ACHN (cell line): ENCODE results near the gene PTPRD.

Experiments
- DNase-seq: peaks from one replicate; pipeline ENCODE4 v3.0.0-alpha.2; 2015
- in situ Hi-C: cut with HindIII; loops from 2 replicates; pipeline ENCODE4 v1.10.0; 2017; ENCODE audit warnings: low sequenced_read_pairs, low pct_ligation_motif_present, low pct_unique_long_range_greater_than_20kb

Gene PTPRD

DNA sequence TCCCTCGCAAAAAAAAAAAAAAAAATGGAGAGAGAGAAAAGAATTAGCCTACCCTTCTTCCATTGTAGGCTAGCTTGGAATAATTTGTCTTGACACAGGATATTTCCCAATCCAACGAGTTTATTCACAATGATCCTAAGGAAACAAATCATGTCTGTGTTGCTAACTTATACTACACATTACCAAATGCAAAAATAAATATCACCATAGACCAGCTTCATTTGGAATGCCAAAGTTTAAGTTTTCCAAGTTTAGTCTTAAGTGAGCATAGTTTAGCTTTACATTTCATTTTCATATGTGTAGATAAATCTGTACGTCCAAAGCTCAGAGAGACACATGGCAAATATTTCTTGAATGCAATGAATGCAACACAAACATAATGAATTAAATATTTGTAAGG, 1707.1 kb downstream of the PTPRD start:
- DNase-seq = no peak
- in situ Hi-C loops = no loop called here

DNA sequence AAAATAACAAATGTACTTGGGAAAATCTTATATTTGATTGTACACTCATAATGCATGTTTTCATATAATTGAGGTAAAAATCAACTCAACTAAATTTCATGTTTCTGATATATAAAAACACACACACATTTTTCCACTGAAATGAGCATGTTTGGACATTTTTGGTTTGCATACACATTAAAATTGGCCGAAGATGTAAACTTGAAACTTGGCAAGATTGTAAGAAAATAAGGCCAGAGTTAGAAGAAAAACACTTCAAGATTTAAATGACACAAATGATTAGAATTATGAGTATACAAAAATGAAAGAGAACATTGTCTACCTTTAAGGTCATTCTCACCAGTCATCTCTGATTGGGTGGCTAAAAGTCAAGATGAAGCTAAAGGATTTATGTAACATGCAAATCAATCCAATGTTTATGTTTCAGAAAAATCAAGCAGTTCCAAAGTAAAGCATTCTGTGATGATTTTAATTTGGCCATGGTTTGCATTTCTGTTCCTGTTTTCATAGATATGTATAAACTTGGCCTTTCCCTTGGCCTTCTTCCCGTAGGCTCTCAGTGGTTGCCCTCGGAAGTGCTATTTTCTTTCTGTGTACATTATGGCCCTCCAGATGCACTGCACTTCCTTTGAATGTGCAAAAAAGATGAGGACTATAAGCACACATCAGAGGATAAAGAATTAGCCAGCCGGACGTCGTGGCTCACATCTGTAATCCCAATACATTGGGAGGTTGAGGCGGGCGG, 1707.9 kb downstream of the PTPRD start:
- in situ Hi-C loops = no loop called here
- no peak for DNase-seq

DNA sequence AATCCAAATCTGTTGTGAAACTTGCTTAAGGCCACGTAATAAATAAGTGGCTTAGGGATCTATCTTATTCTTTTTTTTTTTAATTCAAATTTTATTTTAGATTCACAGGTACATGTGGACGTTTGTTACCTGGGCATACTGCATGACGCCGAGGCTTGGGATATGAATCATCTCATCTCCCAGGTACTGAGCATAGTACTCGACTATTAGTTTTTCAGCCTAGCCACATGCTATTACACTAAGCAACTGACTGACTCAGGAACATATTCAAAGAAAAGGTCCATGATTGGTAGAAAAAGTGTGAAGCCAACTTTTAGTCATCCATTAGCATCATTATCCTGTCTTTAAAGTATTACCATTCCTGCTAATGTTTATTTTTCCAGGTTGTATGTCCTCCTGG, 1709.7 kb downstream of the PTPRD start:
- DNase-seq = no peak
- in situ Hi-C loops = no loop called here

DNA sequence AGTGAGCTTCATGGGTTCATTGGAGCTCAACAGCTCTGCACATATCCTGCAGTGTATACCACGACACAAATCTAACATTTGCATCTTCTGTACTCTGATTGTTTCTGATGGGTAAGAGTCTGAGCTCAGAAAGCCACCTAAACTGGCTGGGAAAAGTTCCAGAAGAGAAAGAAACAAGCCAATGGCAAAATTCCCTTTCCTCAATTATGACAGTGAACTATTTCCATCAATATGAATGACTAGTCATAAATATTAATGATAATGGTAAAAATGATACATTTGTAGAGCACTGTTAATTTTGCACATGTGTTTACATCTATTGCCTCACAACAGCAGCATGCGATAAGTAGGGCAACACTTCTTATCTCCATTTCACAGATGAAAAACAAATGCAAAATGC, 1711.7 kb downstream of the PTPRD start:
- in situ Hi-C loops = no loop called here
- no peak for DNase-seq

DNA sequence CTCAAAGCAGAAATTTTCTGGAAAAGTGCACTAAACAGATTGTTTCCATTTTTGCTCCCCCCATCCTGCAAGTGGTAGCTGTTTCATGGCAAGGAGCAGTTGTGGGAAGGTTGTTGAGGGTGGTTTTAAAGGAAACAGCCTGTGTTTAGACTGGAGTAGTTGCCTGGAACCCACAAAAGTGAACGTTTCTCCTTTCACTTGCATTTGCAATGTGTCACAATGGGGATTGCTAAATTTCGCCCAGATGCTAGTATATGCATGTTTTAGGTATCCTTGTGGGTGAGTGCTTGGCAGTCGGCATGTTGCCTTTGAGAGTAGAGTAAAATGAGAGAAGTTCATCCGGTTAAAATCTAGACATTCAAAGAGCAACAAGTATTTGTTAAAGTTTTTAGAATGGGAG, 1713.3 kb downstream of the PTPRD start:
- in situ Hi-C loops = no loop called here
- DNase-seq = no peak

DNA sequence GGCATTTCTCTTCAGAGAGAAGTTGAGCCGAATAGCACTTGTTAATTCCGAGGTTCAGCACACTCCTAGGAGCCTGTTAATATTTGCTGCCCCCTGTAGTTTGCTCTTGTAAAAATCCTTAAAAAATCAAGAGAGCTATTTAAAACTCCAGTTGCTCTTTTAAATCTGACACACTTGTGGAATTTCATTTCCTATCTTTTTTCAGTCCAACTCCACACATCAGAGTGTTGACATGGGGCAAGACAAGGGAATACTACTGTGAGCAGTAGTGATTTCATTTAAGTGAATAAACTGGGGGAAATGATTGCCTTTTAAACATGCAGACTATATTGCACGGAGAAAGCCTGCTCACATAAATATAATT, 1717.0 kb downstream of the PTPRD start:
- in situ Hi-C loops = no loop called here
- peak; percentile 61 for DNase-seq

DNA sequence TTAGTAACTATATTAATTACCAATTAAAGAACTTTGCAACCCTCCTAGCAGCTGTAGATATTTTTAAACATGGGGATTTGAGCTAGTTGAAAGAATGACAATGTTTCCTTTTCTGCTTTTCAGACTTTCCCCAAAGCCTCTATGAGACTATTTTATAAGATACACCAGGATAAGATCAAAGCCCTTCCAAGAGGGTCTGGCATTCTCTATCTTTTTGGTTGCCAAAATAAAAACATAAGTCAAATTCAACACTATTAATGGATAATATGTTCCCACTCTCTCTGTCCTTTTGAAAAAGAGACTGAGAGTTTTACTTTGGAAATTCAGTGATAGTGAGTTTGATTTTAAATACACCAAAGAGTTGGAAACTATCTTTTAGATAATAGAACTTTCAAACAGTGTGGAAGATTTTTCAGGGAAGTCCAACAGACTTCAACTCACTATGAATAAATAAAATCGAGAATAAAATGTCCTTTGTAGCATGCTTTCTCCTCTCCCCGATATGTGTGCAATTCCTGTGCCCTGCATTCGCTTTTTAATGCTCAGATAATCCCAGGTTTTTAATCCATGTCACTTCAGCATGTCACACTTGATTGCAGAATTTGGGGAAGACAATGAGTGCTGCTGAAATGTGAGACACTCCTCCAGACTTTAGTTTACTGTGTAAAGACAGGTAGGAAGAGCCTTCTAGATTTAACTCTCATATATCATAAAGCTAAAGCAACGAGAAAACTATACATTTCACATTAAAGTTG, 1717.5 kb downstream of the PTPRD start:
- no peak for DNase-seq
- in situ Hi-C loops = no loop called here

DNA sequence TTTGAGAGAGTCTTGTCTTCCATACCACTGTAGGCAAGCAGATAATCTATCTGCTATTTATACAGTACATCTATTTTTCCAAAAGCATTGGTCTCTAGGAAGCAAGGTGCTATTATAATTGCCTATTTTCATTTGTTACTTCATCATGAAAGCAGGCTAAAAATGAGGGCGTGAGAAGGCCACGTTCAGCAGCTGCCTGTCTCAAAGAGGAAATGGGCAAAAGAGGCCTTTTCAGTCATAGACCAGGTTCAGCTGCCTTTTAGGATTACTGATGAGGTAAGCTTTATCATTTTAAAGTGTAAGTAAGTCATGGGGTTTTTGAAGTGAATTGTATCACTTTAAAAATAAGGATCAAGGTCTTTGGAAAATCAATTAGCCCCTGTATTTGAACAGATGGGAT, 1722.1 kb downstream of the PTPRD start:
- DNase-seq = no peak
- in situ Hi-C loops = no loop called here

DNA sequence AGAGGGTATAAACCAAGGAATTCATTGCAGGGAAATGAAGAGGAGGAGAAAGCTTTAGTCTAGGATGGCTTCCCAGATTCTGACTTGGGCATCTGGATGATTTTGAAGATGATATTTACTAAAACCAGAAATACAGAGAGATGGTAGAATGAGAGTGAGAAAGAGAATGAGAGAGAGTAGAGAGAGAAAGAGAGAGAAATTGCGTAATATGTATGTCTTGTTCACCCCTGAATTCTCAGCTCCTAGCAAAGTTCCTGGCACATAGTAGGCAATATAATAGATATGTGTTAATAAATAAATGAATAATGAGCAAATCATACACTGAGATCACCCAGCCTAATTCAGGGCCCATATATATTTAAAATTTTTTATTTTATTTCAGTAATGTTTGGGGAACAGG, 1723.7 kb downstream of the PTPRD start:
- no peak for DNase-seq
- in situ Hi-C loops = no loop called here

DNA sequence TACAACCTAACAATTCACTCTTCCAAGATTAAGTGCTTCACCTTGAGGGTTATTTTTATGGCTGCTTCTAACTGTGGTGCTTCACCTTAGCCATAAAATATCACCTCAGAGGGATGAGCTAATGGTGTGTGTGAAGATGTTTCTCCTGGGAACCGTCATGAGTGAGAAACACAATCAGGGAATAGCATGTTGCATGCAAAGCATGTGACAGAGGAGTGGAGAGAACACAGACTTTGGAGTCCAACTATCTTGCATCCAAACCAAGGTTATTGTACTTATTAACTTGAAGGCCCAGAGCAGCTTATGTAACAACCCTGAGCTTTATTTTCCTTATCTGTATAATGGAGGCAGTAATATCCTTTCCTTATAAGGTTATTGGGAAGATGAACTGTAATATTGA, 1724.2 kb downstream of the PTPRD start:
- in situ Hi-C loops = no loop called here
- no peak for DNase-seq

DNA sequence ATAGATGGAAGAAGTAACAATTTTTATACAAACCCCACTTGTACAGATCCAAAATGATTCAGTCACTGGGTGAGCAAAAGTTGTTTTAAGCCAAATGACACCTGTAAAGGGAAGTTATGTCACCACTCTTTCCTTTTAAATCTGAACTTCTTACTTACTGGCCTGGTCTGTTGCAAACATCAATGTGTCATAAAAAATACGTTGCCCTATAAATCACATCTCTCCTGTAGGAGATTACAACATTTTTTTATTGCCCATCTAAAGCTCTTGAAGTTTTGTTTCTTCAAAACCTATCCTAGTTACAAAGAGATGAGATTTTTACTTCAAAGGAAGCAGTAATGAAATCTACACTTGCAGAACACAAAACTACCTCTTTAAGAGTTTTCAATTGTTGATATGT, 1725.4 kb downstream of the PTPRD start:
- no peak for DNase-seq
- in situ Hi-C loops = no loop called here

DNA sequence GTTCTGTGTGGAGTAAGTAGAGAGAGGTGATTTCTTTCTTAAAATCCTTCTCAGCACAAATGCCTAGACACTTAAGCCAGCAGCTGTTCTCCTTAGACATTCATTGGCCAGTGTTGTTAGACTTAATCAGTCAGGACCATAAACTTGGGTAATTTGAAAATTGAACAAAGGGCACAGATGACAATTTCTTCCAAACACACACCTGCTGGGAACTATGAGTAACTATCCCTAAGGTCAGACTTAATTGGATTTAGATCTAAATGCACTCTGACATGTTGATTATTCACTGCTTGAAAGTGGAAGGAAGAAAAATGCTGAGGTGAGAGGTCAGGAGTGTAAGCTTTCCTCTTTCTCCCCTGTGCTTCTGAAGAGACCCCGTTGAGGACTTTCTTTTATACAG, 1729.5 kb downstream of the PTPRD start:
- DNase-seq = no peak
- in situ Hi-C loops = no loop called here

DNA sequence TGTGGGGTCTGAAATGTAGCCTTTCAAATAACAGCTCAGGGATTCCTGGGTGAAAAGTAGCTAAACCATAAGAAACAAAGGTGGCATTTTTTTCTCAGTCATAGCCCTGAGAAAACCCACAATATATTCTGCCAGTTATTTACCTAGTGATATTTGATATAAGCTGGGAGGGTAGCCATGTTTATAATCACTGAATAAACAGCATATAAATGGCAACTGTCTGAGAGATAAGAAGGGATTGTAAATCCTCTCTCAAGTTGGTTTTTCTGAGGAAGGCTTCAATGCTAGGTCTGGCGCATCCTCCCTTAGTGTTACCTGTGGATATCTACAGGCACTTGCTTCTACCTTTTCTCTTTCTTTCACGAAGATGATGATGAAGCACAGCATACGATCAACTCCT, 1732.7 kb downstream of the PTPRD start:
- DNase-seq = no peak

DNA sequence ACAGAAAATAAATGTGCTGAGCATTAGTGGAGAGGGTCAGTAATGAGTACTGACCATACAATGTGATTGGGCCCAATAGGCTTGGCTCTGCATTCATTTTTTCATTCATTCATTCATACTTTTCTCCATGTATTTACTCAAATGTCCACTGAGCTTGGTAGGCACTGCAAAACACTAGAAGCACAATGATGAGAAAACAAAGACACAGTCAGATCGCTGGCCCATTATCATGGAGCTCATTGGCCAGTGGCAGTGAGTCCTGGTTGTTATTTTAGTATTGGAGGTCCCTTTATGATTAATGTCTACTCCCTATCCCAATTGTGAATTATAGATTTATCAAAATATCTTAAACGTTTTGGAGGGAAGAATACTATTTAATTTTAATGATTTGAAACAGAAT, 1733.5 kb downstream of the PTPRD start:
- in situ Hi-C loops = no loop called here
- DNase-seq = no peak

More for the DNA sequence above, 1732.7 kb downstream of the PTPRD start:
- in situ Hi-C loops = no loop called here

DNA sequence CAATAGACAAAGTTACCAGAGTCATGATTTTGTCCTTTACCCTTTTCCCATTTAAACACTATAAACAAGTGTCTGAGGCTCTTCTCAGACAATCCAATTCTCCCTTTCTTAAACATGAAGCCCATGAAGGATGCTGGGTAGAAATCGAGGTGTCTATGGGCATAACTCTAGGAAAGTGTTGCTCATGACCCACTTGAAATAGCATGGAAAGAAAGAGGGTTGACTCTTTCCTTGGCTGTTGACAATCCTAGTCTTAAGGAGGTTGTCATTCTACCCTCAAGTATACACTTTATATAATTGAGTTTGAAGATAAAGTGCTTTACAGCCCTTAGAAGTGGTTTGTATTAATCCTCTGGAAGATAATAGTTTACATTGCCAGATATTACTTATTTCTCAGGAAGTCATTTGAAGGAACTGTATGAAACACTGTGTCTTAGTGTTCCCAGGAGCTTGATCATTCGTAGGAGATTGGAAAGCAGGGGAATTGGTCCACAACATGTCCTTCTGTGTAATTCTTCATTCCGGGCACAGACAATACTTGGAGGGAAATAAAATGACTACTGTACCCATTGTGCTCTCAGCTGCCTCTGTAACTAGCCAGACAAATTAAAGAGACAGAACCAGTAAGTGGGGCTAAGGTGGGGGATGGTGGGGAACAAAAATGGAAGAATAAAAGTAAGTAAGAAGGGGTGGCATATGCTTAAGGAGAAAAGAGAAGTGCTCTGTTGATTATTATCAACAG, 1734.9 kb downstream of the PTPRD start:
- in situ Hi-C loops = no loop called here

DNA sequence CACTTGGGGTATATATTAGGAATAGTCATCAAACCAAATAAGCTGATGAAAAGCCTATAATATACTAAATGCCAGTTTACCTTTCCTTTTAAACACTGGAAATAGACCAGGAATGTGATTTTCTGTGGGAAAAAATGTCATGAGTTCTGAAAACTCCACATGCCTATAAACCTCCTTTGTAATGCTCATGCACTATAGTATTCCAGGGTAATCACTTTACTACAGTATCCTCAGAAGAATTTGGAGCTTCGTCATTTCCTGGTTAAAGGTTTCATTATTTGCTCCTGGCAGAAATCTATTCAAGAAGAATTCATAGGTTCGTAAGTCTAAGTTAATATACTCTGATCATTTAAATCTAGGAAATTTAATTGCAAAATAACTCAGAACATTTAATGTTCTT, 1736.5 kb downstream of the PTPRD start:
- in situ Hi-C loops = no loop called here
- DNase-seq = no peak

More for the DNA sequence above, 1734.9 kb downstream of the PTPRD start:
- DNase-seq = no peak

DNA sequence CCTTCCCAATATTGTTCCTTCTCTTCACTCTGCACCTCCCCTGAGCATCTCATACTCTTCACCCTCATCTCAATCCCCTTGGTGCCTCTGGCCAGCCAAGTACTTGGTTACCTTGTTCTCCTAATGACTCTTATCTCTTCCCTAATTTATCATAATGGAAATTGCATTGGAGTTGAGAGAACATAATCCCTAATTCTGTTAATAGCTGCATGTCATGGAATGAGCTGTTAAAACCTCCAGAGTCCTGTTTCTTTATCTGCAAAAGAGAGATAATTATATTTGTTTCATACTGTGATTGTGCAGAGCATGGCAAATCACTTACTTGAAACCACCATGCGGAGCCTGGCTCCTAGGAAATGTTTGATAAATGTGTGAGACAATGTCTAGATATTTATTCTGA, 1738.3 kb downstream of the PTPRD start:
- in situ Hi-C loops = no loop called here
- DNase-seq = no peak

DNA sequence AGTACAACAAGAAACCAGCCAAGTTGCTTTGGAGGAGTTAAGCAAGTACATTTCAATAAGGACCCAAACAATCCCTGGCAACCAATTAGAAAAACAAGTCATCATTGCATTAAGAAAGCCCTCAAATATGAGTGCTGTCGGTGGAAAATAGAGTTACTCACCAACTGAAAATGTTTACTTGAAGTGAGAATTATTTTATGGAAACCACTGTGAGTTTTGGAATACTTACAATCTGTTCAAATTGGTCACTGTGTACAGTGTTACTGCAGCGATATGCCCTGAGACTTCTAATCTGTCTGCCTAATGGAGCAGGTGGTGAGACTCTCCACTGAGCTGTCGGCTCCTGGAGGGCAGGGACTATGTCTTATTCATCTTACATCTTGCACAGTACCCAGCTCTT, 1740.0 kb downstream of the PTPRD start:
- in situ Hi-C loops = no loop called here
- no peak for DNase-seq

DNA sequence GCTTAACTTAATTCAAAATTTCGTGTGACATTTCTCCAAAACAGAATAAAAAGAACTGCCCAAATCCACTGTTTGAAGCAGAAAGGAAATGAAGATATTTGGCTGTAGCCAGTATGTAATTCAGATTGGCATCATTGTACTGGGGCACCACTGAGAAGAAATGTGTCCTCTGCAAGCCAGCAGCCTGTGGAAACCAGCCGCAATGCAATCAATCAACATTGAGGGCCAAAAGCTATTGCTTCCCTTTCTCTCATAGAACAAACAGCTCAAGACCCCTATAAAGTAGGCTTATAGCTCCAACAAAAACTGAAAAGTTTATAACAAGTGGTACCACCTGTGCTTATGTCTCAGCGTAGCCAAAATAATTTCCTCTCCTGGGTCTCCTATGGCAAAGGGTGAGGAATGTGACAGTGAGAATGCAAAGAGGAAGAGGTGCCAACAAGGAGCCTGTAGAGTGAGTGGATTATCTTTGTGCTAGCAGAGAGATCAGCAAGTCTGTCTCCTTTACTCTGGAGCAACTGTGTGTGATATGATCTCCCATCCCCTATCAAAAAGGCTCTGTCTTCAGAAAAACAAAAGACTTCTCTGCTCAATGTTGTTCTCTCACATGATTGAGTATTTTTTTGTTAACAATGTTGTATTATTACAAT, 1740.9 kb downstream of the PTPRD start:
- no peak for DNase-seq
- in situ Hi-C loops = no loop called here
